K562 (cell line): ENCODE data around the gene POU1F1.

Source experiments
- ATF3 ChIP-seq, 2 experiments: fragments of 450-650 bp in 1 of 2; sonication (generic) in 1 of 2; formaldehyde crosslinking in 1 of 2; IDR thresholded peaks in 1 of 2; conservative IDR thresholded peaks in 1 of 2; 2 replicates each; pipeline versions ENCODE4 v1.6.1 to v1.8.1; 2016 to 2023; ENCODE audit warnings: mild to moderate bottlenecking in 2 of 2, moderate library complexity in 2 of 2, inconsistent platforms in 1 of 2, missing genetic modification reagents in 1 of 2
- MXD1 ChIP-seq: fragments of 250-450 bp; sonication (Bioruptor Pico); IDR thresholded peaks from 2 replicates; pipeline ENCODE4 v1.8.0; 2021; ENCODE audit warnings: borderline replicate concordance, mild to moderate bottlenecking, moderate library complexity; ENCODE audit not compliant: poor library complexity, severe bottlenecking
- SIN3A ChIP-seq, 2 experiments: fragments of 150-350 bp in 1 of 2; IDR thresholded peaks; 2 replicates each; pipeline ENCODE4 v1.6.1; 2011 to 2016; ENCODE audit warnings: borderline replicate concordance in 2 of 2, low read depth in 2 of 2, low read length in 2 of 2, mild to moderate bottlenecking in 2 of 2, moderate library complexity in 2 of 2; ENCODE audit not compliant: control insufficient read depth in 1 of 2
- TAF1 ChIP-seq: IDR thresholded peaks from 2 replicates; pipeline ENCODE4 v1.6.1; 2011; ENCODE audit warnings: mild to moderate bottlenecking, low read length, moderate library complexity; ENCODE audit not compliant: insufficient read depth, control insufficient read depth, severe bottlenecking; ENCODE audit errors: extremely low read depth
- TF ChIP-seq, protein P1 (sequence below): fragments of 250-450 bp; sonication (Bioruptor Pico); IDR thresholded peaks from 2 replicates; pipeline ENCODE4 v1.4.0; 2020; ENCODE audit warnings: mild to moderate bottlenecking, moderate library complexity, borderline replicate concordance
- TF ChIP-seq, protein P2 (sequence below), 3 experiments: IDR thresholded peaks in 2 of 3; conservative IDR thresholded peaks in 1 of 3; 2 replicates each; pipeline ENCODE4 v1.5.1; 2011 to 2012; ENCODE audit warnings: low read length in 3 of 3, mild to moderate bottlenecking in 3 of 3, control low read depth in 2 of 3, improper control_type of control experiment in 1 of 3, inconsistent platforms in 1 of 3, low read depth in 1 of 3, mixed read lengths in 1 of 3, moderate library complexity in 1 of 3; ENCODE audit not compliant: insufficient read depth in 2 of 3

DNA sequence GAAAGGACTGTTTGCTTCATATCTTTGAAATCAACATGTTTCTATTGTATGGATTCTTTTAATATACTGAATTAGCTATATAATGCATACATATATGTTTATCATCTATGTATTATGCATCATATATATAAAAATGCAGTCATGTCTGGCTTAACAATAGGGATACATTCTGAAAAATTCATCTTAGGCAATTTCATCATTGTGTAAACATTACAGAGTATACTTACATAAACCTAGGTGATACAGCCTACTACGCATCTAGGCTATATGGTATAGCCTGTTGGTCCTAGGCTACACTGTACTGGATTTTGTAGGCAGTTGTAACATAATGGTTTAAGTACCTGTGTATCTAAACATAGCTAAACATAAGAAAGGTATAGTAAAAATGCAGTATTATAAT is 27.6 kb downstream of the POU1F1 start:
- TF ChIP-seq, protein P1, sequence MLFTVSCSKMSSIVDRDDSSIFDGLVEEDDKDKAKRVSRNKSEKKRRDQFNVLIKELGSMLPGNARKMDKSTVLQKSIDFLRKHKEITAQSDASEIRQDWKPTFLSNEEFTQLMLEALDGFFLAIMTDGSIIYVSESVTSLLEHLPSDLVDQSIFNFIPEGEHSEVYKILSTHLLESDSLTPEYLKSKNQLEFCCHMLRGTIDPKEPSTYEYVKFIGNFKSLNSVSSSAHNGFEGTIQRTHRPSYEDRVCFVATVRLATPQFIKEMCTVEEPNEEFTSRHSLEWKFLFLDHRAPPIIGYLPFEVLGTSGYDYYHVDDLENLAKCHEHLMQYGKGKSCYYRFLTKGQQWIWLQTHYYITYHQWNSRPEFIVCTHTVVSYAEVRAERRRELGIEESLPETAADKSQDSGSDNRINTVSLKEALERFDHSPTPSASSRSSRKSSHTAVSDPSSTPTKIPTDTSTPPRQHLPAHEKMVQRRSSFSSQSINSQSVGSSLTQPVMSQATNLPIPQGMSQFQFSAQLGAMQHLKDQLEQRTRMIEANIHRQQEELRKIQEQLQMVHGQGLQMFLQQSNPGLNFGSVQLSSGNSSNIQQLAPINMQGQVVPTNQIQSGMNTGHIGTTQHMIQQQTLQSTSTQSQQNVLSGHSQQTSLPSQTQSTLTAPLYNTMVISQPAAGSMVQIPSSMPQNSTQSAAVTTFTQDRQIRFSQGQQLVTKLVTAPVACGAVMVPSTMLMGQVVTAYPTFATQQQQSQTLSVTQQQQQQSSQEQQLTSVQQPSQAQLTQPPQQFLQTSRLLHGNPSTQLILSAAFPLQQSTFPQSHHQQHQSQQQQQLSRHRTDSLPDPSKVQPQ (CRISPR knock-in tag): no peak
- TF ChIP-seq, protein P2, sequence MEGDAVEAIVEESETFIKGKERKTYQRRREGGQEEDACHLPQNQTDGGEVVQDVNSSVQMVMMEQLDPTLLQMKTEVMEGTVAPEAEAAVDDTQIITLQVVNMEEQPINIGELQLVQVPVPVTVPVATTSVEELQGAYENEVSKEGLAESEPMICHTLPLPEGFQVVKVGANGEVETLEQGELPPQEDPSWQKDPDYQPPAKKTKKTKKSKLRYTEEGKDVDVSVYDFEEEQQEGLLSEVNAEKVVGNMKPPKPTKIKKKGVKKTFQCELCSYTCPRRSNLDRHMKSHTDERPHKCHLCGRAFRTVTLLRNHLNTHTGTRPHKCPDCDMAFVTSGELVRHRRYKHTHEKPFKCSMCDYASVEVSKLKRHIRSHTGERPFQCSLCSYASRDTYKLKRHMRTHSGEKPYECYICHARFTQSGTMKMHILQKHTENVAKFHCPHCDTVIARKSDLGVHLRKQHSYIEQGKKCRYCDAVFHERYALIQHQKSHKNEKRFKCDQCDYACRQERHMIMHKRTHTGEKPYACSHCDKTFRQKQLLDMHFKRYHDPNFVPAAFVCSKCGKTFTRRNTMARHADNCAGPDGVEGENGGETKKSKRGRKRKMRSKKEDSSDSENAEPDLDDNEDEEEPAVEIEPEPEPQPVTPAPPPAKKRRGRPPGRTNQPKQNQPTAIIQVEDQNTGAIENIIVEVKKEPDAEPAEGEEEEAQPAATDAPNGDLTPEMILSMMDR (IDR thresholded peaks at IDR 0.05 in 2 of 3, conservative IDR thresholded peaks at IDR 0.05 in 1 of 3; ENCODE audit: insufficient read depth in 2 of 3, low read depth in 1 of 3, low read length in 3 of 3): no peak
- no peak for TF ChIP-seq ATF3 (IDR thresholded peaks at IDR 0.05)
- TF ChIP-seq ATF3 (CRISPR knock-in tag; conservative IDR thresholded peaks at IDR 0.05): no peak
- TF ChIP-seq TAF1: no peak
- TF ChIP-seq MXD1 (CRISPR knock-in tag): no peak
- TF ChIP-seq SIN3A (IDR thresholded peaks at IDR 0.05; ENCODE audit: borderline replicate concordance in 2 of 2, control insufficient read depth in 1 of 2, low read depth in 2 of 2, low read length in 2 of 2): no peak
